ENCODE data around the gene GNG8.

- no peak for TF ChIP-seq CTCF (IDR thresholded peaks at IDR 0.05)
- no peak for TF ChIP-seq SMC3 (IDR thresholded peaks at IDR 0.05; ENCODE audit: low read depth, low read length)
- TF ChIP-seq GATA2 (CRISPR knock-in tag; IDR thresholded peaks at IDR 0.05), result no peak
- no peak for TF ChIP-seq EZH2phosphoT487 (IDR thresholded peaks at IDR 0.05; ENCODE audit: borderline replicate concordance, low read depth)
- TF ChIP-seq ZBTB33 (IDR thresholded peaks at IDR 0.05; ENCODE audit: borderline replicate concordance, low read depth), result no peak
- TF ChIP-seq NFIC (IDR thresholded peaks at IDR 0.05; ENCODE audit: borderline replicate concordance), result no peak
- TF ChIP-seq FOSL2 (IDR thresholded peaks at IDR 0.05; ENCODE audit: borderline replicate concordance, low read depth), result no peak
- no peak for TF ChIP-seq REST (IDR thresholded peaks at IDR 0.05; ENCODE audit: low read depth, low read length)
- TF ChIP-seq RAD21 (IDR thresholded peaks at IDR 0.05; ENCODE audit: low read length), result no peak
- TF ChIP-seq FOXJ3 (CRISPR knock-in tag; IDR thresholded peaks at IDR 0.05), result no peak
- no peak for TF ChIP-seq CHD2 (IDR thresholded peaks at IDR 0.05; ENCODE audit: low read length, partially characterized antibody)
- TF ChIP-seq EP300 (IDR thresholded peaks at IDR 0.05; ENCODE audit: borderline replicate concordance in 1 of 2, low read depth in 1 of 2, low read length in 1 of 2), result no peak
- TF ChIP-seq FOXM1 (IDR thresholded peaks at IDR 0.05; ENCODE audit: low read depth), result no peak
- TF ChIP-seq USF2 (IDR thresholded peaks at IDR 0.05; ENCODE audit: borderline replicate concordance, low read depth, low read length), result no peak
These were observed 10.4 kb upstream of the GNG8 start for GRCh38 chr19:46646402-46646801.
